SW480 (cell line): Measurements from ENCODE around the gene SCFD1.
A peak's percentile ranks its signal among the peaks of the same experiment; 100 is the strongest.

Experiments
- DNase-seq: peaks from one replicate; pipeline ENCODE4 v3.0.0-alpha.2; 2016; ENCODE audit warnings: low spot score

SCFD1 gene

DNA sequence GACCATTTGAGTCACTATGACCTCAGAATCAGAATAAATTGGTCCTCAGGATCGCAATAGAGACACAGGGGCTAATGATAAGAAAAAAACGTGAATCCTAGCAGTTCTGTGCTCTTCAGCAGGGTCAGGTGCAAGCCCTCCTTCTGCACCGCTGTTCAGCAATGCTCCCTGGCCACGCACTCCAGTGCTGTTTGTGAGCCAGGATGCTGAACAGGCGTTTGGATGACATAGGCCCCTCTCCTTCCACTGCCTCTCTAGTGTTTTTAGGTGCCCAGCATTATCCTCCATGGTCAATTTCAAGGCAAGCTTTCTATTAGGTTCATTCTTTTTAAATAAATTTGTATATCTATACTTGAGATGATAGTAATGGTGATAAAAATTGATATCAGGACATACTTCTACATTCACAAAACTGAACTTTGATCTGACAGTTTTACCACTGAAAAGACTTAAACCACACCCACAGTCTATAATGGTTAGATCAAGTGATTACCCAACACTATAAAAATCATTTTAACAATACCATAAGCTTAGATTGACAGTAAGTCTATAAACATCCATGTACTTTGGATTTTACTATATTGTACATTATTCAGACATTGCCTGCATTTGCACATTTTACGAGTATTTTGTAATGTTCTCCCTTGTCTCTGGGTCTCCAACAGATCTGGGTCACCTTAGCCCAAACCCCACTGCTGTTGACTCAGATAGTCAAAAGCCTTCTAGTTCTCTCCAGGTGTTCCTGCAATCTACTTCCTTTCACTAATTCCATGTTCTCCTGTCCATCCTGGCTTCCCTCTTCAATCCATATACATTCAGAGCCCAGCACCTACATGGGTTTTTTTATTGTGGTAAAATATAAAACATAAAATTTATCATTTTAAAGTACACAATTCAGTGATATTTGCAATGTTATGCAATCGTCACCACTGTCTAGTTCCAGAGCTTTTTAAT is 137.3 kb downstream of the SCFD1 start:
- DNase-seq, result no peak

DNA sequence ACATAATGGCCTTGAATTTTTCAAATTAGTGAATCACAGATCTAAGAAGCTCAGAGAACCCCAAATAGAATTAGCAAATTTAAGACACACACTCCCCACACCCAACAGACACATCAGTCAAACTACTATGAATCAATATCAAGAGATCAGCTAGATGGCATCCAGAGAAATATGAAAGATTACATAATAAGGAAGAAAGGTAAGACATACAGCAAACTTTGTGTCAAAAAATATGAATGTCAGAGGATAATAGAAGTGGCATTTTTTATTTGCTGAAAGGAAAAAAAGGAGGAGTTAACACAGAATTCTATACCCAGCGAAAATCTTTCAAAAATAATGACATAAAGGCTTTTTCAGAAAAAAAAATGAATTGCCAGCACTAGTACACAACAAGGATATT is 141.8 kb downstream of the SCFD1 start:
- no peak for DNase-seq

DNA sequence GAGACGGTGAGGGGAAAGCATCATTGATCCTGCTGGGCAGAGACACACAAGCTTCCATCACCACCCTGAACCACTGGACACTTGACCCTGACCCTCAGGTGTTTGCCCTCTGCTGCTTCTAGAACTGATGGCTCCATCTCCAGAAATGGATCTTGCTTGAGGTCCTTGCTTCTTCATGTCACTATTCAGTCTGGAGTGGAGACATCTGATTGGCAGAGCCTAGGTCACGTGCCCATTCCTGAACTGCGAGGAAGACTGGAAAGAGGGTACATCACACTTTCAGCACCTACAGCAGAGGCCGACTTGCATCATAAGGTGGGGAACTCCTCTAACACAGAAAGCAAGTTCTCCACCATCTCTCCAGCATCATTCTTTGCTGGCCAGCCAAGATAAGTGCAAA is 145.5 kb downstream of the SCFD1 start:
- no peak for DNase-seq

- no peak for DNase-seq
These were observed 146.7 kb downstream of the SCFD1 start for GRCh38 chr14:30768791-30769190.

DNA sequence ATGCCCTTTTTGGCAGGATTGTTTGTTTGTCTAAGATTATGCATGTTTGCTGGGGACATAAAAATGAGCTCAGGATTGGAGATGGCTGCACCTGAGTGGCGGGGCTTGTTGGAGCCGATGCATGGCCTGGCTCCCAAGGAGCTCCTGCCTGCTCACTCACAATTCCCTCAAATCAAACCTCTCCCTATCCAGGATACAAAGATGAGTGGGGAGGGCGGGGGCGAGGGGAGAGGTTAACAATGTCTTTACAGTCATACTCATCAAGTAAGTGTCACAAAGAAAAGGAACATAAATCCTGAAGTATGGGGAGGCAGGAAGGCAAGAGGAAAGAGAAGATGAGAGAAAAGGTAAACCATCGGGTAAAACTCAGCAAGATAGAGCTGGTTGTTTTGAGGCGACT is 148.3 kb downstream of the SCFD1 start:
- no peak for DNase-seq

DNA sequence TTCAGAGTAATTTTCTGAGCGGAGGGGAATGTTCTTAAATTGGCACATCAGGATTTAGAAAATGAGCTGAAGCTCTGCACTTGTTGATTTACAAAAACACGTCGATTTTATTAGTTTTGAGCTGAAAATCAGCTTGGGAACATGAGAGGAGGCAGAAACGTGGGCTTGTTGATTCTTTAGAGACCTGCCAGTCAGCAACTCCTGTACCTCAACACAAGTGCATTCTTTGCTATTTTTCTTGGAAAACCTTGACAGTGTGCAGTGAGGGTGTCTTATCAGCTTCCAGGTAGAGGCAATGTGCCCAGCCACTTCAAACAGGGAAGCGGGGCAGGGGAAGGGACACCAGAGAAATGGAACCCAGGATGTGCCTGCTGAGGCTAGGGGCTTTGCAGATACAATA is 149.5 kb downstream of the SCFD1 start:
- DNase-seq, result no peak

DNA sequence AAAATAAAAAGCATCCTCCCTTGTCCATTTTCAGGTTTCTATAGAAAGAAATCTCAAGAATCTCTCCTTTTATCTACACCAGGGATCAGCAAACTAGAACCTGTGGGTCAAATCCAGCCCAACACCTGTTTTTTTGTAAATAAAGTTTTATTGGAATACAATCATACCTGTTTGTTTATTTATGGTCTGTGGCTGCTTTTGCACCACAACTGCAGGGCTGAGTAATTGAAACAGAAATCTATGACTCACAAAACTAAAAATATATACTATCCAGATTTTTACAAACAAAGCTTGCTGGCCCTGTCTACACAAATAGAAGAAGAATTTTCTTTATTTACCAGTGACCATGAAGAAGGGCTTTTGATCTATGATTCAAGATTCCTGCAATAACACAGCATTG is 157.1 kb downstream of the SCFD1 start:
- peak; percentile 1 for DNase-seq
